PC-9 (cell line): Measurements from ENCODE around the gene NPHS1. TPM values are rescaled to one million over a fixed set of nuclear protein-coding genes. Genes with fewer than 3 reads are reported as not detected.

Experiments used
- BruUV-seq: library from RNA; stranded (reverse); fragments of 400-500 nt; replicated peaks from 2 replicates; lab custom pipeline; 2021; lab: Mats Ljungman, UMichigan
- CTCF ChIA-PET: fragments of 300-600 bp; sonication (Branson Sonifier 250); formaldehyde crosslinking; loops from one replicate; lab custom pipeline; 2022; ENCODE audit warnings: antibody characterized with exemption; lab: Charles Lee
- POLR2A ChIA-PET: fragments of 300-600 bp; sonication (Branson Sonifier 250); formaldehyde crosslinking; loops from one replicate; lab custom pipeline; 2022; ENCODE audit warnings: antibody characterized with exemption; ENCODE audit not compliant: unreplicated experiment; lab: Charles Lee
- DNase-seq, 2 experiments: peaks; one replicate each; pipeline versions ENCODE4 v3.0.0 to v3.0.0-alpha.2; 2015 to 2022; ENCODE audit warnings: mixed read lengths in 1 of 2
- H2AFZ ChIP-seq: fragments of 200-600 bp; sonication (generic); 2 replicates; pipeline ENCODE4 v1.8.1; 2017; ENCODE audit warnings: antibody characterized with exemption
- H3F3A ChIP-seq: fragments of 200-600 bp; sonication (generic); 2 replicates; pipeline ENCODE4 v1.8.1; 2017; ENCODE audit warnings: antibody characterized with exemption, mild to moderate bottlenecking, low read depth; ENCODE audit not compliant: insufficient read depth
- H3K27ac ChIP-seq: fragments of 200-600 bp; sonication (generic); 2 replicates; pipeline ENCODE4 v1.6.1; 2016; ENCODE audit warnings: mixed run types
- H3K27me3 ChIP-seq: fragments of 200-600 bp; sonication (generic); 2 replicates; pipeline ENCODE4 v1.6.1; 2016; ENCODE audit warnings: low read depth, mixed run types; ENCODE audit not compliant: insufficient read depth
- H3K36me3 ChIP-seq: fragments of 200-600 bp; sonication (generic); 2 replicates; pipeline ENCODE4 v1.6.1; 2016; ENCODE audit warnings: low read depth, mixed run types
- H3K4me1 ChIP-seq: fragments of 200-600 bp; sonication (generic); replicated peaks from 2 replicates; pipeline ENCODE4 v1.6.1; 2016; ENCODE audit warnings: mixed run types; ENCODE audit not compliant: insufficient read depth
- H3K4me2 ChIP-seq: fragments of 200-600 bp; sonication (generic); 2 replicates; pipeline ENCODE4 v1.6.1; 2017; ENCODE audit warnings: mixed run types
- H3K4me3 ChIP-seq: fragments of 200-600 bp; sonication (generic); 2 replicates; pipeline ENCODE4 v1.6.1; 2016; ENCODE audit warnings: mixed run types
- H3K79me2 ChIP-seq: fragments of 200-600 bp; sonication (generic); 2 replicates; pipeline ENCODE4 v1.6.1; 2017; ENCODE audit warnings: low read depth, mixed run types
- H3K9me2 ChIP-seq: fragments of 200-600 bp; sonication (generic); 2 replicates; pipeline ENCODE4 v1.8.1; 2017; ENCODE audit warnings: mild to moderate bottlenecking; ENCODE audit not compliant: insufficient read depth
- H3K9me3 ChIP-seq: fragments of 200-600 bp; sonication (generic); 2 replicates; pipeline ENCODE4 v1.8.1; 2016; ENCODE audit warnings: low read depth; ENCODE audit not compliant: insufficient read depth
- H4K20me1 ChIP-seq: fragments of 200-600 bp; sonication (generic); 2 replicates; pipeline ENCODE4 v1.8.1; 2017; ENCODE audit not compliant: insufficient read depth
- EZH2 ChIP-seq: fragments of 200-600 bp; sonication (generic); IDR thresholded peaks from 2 replicates; pipeline ENCODE4 v1.8.0; 2017; ENCODE audit warnings: antibody characterized with exemption, low read depth
- intact Hi-C: fragments of 100-400 bp; cut with micrococcal nuclease; formaldehyde crosslinking; loops from one replicate; pipeline ENCODE4 v1.10.0; 2022; ENCODE audit not compliant: unreplicated experiment
- total RNA-seq: library from RNA; stranded (reverse); gene quantifications from 2 replicates; pipeline ENCODE4 v1.2.3, GENCODE V29; 2021
- TF ChIP-seq, protein P1 (sequence below): fragments of 200-600 bp; sonication (generic); conservative IDR thresholded peaks from 2 replicates; pipeline ENCODE4 v1.6.1; 2017; ENCODE audit warnings: mixed run types, antibody characterized with exemption, mild to moderate bottlenecking, moderate library complexity

NPHS1 gene
- total RNA-seq, 1 experiment from 2014 or later = not detected

DNA sequence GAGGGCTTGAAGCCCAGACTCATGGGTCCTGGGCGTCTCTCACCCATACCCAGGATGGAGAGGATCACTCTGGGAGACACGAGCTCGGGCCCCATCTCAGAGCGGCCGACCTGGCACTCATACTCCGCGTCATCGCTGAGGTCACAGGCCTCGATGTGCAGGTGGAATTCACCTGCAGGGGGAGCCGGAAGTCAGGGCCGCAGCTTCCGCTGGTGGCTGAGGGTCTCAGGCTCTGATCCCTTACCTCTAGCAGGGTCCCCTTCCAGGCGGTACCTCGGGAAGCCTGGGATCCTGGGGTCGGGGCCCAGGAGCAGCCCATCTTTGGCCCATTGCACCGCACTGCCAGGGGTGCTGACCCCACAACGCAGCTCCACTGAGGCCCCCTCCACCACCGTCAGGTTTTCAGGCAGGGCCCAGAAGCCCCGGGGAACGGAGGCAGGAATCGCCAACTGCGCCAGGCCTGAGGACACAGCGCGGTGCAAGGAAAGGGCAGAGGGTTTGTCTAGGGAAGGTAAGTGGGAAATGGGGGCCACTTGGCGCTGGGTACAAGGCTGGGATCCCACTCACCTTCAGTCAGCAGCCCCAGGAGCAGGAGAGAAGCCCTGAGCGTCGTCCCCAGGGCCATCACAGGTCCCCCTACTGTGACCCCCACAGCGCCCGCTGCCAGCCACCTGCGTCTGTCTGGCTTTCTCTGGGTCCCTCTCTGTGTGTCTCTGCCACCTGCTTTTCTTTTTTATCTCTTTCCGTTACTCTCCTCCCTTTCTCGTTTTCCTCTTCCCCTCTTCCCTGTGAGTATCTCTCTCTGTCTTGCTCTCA is 883 bp downstream of the NPHS1 start:
- no peaks in the 10 kb centered on the region for H3K79me2 ChIP-seq
- H2AFZ ChIP-seq = no peak overlapping the region
- TF ChIP-seq, protein P1, sequence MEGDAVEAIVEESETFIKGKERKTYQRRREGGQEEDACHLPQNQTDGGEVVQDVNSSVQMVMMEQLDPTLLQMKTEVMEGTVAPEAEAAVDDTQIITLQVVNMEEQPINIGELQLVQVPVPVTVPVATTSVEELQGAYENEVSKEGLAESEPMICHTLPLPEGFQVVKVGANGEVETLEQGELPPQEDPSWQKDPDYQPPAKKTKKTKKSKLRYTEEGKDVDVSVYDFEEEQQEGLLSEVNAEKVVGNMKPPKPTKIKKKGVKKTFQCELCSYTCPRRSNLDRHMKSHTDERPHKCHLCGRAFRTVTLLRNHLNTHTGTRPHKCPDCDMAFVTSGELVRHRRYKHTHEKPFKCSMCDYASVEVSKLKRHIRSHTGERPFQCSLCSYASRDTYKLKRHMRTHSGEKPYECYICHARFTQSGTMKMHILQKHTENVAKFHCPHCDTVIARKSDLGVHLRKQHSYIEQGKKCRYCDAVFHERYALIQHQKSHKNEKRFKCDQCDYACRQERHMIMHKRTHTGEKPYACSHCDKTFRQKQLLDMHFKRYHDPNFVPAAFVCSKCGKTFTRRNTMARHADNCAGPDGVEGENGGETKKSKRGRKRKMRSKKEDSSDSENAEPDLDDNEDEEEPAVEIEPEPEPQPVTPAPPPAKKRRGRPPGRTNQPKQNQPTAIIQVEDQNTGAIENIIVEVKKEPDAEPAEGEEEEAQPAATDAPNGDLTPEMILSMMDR = no peak
- TF ChIP-seq EZH2 = no peak
- POLR2A ChIA-PET = no interaction called here
- CTCF ChIA-PET = interaction anchor here (0.8 kb wide), 1 partner anchor 65 kb away, joined by 3 read pairs; no protein-coding TSS in a partner anchor
- no peak overlapping the region for H3K4me3 ChIP-seq
- H3K4me1 ChIP-seq = no peaks in the 10 kb centered on the region
- intact Hi-C loops = no loop called here
- H3F3A ChIP-seq = no peaks in the 10 kb centered on the region
- H3K27ac ChIP-seq = no peak overlapping the region
- no peak overlapping the region for H3K4me2 ChIP-seq
- DNase-seq = no peak
- H3K36me3 ChIP-seq = no peaks in the 10 kb centered on the region
- no peaks in the 10 kb centered on the region for H3K9me2 ChIP-seq
- no peaks in the 10 kb centered on the region for H3K9me3 ChIP-seq
- no TSS peak for BruUV-seq
- no peaks in the 10 kb centered on the region for H4K20me1 ChIP-seq
- H3K27me3 ChIP-seq = peaks cover 95% of the 10 kb centered on the region

DNA sequence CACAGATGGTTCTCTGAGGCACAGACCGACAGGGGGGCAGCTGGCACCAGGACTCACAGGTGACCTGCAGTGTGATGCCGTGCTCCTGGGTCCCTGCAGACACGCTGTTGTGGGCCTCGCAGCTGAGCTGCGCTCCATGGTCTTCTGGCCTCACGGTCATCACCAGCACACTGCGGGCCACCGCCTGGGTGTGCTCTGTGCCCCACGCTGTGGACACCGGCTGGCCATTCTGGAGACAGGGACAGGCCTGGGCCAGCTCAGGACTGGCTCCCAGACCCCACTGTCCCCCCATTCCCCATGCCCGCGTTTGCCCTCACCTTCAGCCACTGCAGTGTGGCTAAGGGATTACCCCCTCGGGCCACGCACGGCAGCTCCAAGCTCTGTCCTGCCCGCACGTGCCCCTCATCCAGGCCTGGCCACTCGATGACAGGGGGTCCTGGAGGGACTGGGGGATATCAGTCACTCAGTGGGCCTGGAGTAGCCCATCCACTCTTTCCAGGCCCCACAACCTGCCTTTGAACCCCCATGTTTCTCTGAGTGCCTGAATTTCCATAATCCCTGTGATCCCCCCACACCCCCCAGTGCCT is 3.3 kb downstream of the NPHS1 start:
- no peaks in the 10 kb centered on the region for H3K79me2 ChIP-seq
- POLR2A ChIA-PET = no interaction called here
- H3K27ac ChIP-seq = no peak overlapping the region
- CTCF ChIA-PET = no interaction called here
- no peaks in the 10 kb centered on the region for H3F3A ChIP-seq
- DNase-seq = no peak
- no peaks in the 10 kb centered on the region for H3K4me1 ChIP-seq
- H2AFZ ChIP-seq = no peak overlapping the region
- H3K4me2 ChIP-seq = no peak overlapping the region
- no TSS peak for BruUV-seq
- intact Hi-C loops = no loop called here
- H3K27me3 ChIP-seq = peaks cover 87% of the 10 kb centered on the region
- H3K9me3 ChIP-seq = no peaks in the 10 kb centered on the region
- no peaks in the 10 kb centered on the region for H4K20me1 ChIP-seq
- no peaks in the 10 kb centered on the region for H3K36me3 ChIP-seq
- no peaks in the 10 kb centered on the region for H3K9me2 ChIP-seq
- TF ChIP-seq, protein P1 = no peak
- no peak for TF ChIP-seq EZH2
- H3K4me3 ChIP-seq = no peak overlapping the region

DNA sequence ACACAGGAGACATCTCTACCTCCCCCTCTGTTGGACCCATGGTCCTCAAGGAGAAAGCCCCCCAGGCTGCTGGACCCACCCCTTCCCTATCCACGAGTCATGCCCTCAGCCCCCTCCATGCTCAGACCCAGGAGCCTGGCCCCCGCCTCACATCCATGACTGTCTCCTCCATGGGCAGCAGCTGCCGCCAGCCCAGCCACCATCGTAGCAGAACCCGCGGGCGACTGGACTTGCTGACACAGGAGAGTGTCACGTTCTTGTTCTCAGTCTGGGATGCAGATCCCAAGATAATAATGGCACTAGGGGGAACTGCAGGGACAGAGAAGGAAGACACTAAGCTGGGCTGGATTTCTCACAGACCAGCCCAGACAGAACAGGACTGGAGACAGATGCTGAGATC is 3.8 kb downstream of the NPHS1 start:
- Histone ChIP-seq H3F3A (no peaks in the 10 kb centered on the region), H3K9me3 (no peaks in the 10 kb centered on the region), H3K4me2 (no peak overlapping the region), H4K20me1 (no peaks in the 10 kb centered on the region), H3K27me3 (peaks cover 82% of the 10 kb centered on the region), H3K9me2 (no peaks in the 10 kb centered on the region), H3K4me3 (no peak overlapping the region), H3K4me1 (no peaks in the 10 kb centered on the region), H3K36me3 (no peaks in the 10 kb centered on the region), H2AFZ (no peak overlapping the region), H3K79me2 (no peaks in the 10 kb centered on the region), H3K27ac (no peak overlapping the region)
- intact Hi-C loops = no loop called here
- DNase-seq = no peak
- CTCF ChIA-PET = no interaction called here
- TF ChIP-seq, protein P1 = no peak
- no peak for TF ChIP-seq EZH2
- BruUV-seq = no TSS peak
- POLR2A ChIA-PET = no interaction called here
